Thyroid gland (tissue), 4 donors: ENCODE data around the gene SLC6A12. TPM values are rescaled to one million over a fixed set of nuclear protein-coding genes. Genes with fewer than 3 reads are reported as not detected.

Experiments
- DNase-seq, 2 donors: peaks; one replicate each; pipeline ENCODE4 v3.0.0-alpha.2; 2019
- H3K27ac ChIP-seq, 3 donors: fragments of 200-600 bp; sonication (generic); 1 replicate in 2 of 3; 2 replicates in 1 of 3; pipeline ENCODE4 v1.5.1; 2016 to 2019; ENCODE audit warnings: mild to moderate bottlenecking in 1 of 3, moderate library complexity in 1 of 3
- H3K27me3 ChIP-seq: fragments of 200-600 bp; sonication (generic); one replicate; pipeline ENCODE4 v1.5.1; 2019
- H3K36me3 ChIP-seq, 2 donors: fragments of 200-600 bp; sonication (generic); one replicate each; pipeline ENCODE4 v1.5.1; 2016 to 2019
- H3K4me1 ChIP-seq, 2 donors: fragments of 200-600 bp; sonication (generic); one replicate each; pipeline ENCODE4 v1.5.1; 2017 to 2019
- H3K4me3 ChIP-seq, 3 donors: fragments of 200-600 bp; sonication (generic); replicated peaks in 1 of 3; 1 replicate in 2 of 3; 2 replicates in 1 of 3; pipeline ENCODE4 v1.5.1; 2016; ENCODE audit warnings: mild to moderate bottlenecking in 1 of 3
- H3K9me3 ChIP-seq: fragments of 200-600 bp; sonication (generic); one replicate; pipeline ENCODE4 v1.5.1; 2017
- POLR2A ChIP-seq, 2 donors: fragments of 450-650 bp; IDR thresholded peaks; one replicate each; pipeline ENCODE4 v1.6.1; 2017; ENCODE audit warnings: antibody characterized with exemption in 2 of 2, mild to moderate bottlenecking in 2 of 2, moderate library complexity in 1 of 2
- WGBS, 2 donors: methylation state at CpG; one replicate each; pipeline ENCODE4 v1.1.5; 2017; 5-methylcytosine and 5-hydroxymethylcytosine counted together
- intact Hi-C: fragments of 100-400 bp; cut with DNase I; formaldehyde crosslinking; loops from one replicate; pipeline ENCODE4 v1.15.1; 2023
- total RNA-seq, 4 donors: library from RNA; depleted of rRNA; stranded (reverse); fragments of >200 nt; gene quantifications; one replicate each; pipeline ENCODE4 v1.2.3, GENCODE V29; 2016
- TF ChIP-seq, protein P1 (sequence below), 6 experiments: fragments of 200-600 bp in 3 of 6; fragments of 450-650 bp in 3 of 6; sonication (generic) in 3 of 6; IDR thresholded peaks; one replicate each; pipeline ENCODE4 v1.5.1; 2016 to 2019; ENCODE audit warnings: antibody characterized with exemption in 6 of 6, mild to moderate bottlenecking in 2 of 6, inconsistent platforms in 1 of 6, moderate library complexity in 1 of 6

Gene SLC6A12
- total RNA-seq, 4 donors from 2014 or later, result 9.4 to 27.7 (median 18.3) TPM

DNA sequence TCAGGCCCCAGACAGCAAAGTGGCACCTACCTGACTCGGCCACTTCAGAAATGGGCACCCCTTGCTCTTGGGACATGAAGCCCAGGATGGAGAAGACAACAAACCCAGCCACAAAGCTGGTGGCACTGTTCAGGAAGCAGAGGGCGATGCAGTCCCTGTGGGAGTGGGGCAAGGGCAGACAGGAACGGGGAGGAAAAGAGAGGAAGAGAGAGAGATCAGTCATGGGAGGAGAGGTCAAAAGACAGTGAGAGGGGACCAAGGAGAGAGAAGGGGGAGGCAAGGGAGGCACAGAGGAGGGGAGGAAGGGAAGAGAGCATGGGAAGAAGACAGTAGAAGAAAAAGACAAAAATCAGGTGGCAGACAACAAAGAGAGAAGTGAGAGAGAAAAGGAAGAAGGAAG is 16.6 kb downstream of the SLC6A12 start:
- TF ChIP-seq POLR2A (IDR thresholded peaks at IDR 0.05), result no peak
- TF ChIP-seq, protein P1, sequence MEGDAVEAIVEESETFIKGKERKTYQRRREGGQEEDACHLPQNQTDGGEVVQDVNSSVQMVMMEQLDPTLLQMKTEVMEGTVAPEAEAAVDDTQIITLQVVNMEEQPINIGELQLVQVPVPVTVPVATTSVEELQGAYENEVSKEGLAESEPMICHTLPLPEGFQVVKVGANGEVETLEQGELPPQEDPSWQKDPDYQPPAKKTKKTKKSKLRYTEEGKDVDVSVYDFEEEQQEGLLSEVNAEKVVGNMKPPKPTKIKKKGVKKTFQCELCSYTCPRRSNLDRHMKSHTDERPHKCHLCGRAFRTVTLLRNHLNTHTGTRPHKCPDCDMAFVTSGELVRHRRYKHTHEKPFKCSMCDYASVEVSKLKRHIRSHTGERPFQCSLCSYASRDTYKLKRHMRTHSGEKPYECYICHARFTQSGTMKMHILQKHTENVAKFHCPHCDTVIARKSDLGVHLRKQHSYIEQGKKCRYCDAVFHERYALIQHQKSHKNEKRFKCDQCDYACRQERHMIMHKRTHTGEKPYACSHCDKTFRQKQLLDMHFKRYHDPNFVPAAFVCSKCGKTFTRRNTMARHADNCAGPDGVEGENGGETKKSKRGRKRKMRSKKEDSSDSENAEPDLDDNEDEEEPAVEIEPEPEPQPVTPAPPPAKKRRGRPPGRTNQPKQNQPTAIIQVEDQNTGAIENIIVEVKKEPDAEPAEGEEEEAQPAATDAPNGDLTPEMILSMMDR (IDR thresholded peaks at IDR 0.05), result no peak
- peaks cover 13 to 37% of the 10 kb centered on the region in 2 donors for H3K4me1 ChIP-seq
- no peaks in the 10 kb centered on the region for H3K27me3 ChIP-seq
- intact Hi-C loops, result no loop called here
- H3K36me3 ChIP-seq, result no peaks in the 10 kb centered on the region
- no peak overlapping the region for H3K4me3 ChIP-seq
- WGBS, 2 donors, result 87 to 89% methylated on average over 3 of the region's 3 CpGs
- no peak for DNase-seq
- H3K27ac ChIP-seq, result no peak overlapping the region
- H3K9me3 ChIP-seq, result no peaks in the 10 kb centered on the region

DNA sequence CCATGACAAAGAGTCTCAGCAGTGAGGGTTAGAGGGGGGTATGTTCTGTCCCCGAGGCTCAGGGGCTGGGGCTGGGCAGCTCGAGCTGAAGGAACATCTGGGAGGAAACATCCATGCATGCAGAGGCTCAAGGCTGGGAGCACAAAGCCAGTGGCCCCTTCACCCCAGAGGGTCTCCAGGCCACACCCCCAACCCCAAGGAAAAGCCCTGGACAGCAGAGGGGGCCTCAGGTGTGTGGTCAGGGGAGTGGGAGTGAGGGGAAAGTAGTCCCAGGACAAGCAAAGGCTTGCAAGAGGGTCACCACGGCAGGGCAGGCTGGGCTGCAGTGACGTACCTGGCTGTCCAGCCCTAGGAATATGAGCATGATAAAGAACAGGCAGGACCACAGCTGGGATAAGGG is 17.5 kb downstream of the SLC6A12 start:
- Histone ChIP-seq H3K27ac (no peak overlapping the region), H3K9me3 (no peaks in the 10 kb centered on the region), H3K4me3 (no peak overlapping the region), H3K27me3 (no peaks in the 10 kb centered on the region), H3K36me3 (no peaks in the 10 kb centered on the region), H3K4me1 (peaks cover 4 to 28% of the 10 kb centered on the region in 2 donors)
- 84 to 86% methylated on average over 4 of the region's 4 CpGs for WGBS, 2 donors
- TF ChIP-seq, protein P1 (IDR thresholded peaks at IDR 0.05), result no peak
- TF ChIP-seq POLR2A (IDR thresholded peaks at IDR 0.05), result no peak
- no peak for DNase-seq
- intact Hi-C loops, result no loop called here

DNA sequence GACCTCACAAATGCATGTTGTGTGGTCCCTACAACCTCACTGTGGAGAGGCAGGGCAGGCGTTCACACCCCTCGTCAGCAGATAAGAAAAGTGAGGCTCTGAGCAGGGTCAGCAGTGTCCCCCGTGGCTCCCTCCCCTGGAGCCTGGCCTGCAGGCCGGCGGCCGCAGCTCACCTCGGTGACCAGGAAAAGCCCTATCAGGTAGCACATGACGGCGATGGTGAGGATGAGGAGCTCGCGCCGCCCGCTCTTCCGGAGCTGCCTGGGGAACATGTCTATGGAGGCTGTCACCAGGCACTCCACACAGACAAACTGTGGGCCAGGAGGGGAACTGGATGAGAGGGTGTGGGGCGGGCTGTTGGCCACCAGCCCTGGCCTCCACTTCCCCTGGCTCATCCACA is 18.0 kb downstream of the SLC6A12 start:
- no peak for TF ChIP-seq POLR2A (IDR thresholded peaks at IDR 0.05)
- TF ChIP-seq, protein P1 (IDR thresholded peaks at IDR 0.05), result no peak
- 93 to 100% methylated on average over 7 to 14 of the region's 15 CpGs for WGBS, 2 donors
- Histone ChIP-seq H3K4me3 (no peak overlapping the region), H3K27ac (no peak overlapping the region), H3K4me1 (peaks cover 0 to 27% of the 10 kb centered on the region in 2 donors), H3K36me3 (no peaks in the 10 kb centered on the region), H3K27me3 (no peaks in the 10 kb centered on the region), H3K9me3 (no peaks in the 10 kb centered on the region)
- intact Hi-C loops, result no loop called here
- no peak for DNase-seq

DNA sequence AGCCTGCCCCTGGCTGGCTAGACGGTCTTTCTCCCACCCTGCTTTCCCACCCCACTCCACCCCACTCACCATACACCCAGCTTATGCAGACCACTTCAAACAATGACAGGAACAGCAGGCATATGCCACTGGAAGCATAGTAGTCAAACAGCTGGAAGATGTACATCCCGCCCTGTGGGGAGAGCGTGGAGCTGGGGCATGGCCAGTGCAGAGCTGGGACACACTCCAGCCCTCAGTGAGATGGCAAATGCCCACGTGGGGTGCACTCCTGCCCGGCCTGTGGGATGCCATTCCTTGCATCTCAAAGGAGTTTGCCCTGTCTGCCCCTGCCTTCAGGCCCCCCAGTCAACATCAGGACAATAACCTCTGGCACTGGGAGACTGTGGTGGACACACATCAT is 18.8 kb downstream of the SLC6A12 start:
- TF ChIP-seq, protein P1 (IDR thresholded peaks at IDR 0.05), result no peak
- no peak for TF ChIP-seq POLR2A (IDR thresholded peaks at IDR 0.05)
- 75 to 83% methylated on average over 1 to 5 of the region's 5 CpGs for WGBS, 2 donors
- H3K9me3 ChIP-seq, result no peaks in the 10 kb centered on the region
- H3K36me3 ChIP-seq, result no peaks in the 10 kb centered on the region
- H3K4me3 ChIP-seq, result no peak overlapping the region
- peaks cover 0 to 27% of the 10 kb centered on the region in 2 donors for H3K4me1 ChIP-seq
- no peaks in the 10 kb centered on the region for H3K27me3 ChIP-seq
- no peak overlapping the region for H3K27ac ChIP-seq
- intact Hi-C loops, result no loop called here
- no peak for DNase-seq

DNA sequence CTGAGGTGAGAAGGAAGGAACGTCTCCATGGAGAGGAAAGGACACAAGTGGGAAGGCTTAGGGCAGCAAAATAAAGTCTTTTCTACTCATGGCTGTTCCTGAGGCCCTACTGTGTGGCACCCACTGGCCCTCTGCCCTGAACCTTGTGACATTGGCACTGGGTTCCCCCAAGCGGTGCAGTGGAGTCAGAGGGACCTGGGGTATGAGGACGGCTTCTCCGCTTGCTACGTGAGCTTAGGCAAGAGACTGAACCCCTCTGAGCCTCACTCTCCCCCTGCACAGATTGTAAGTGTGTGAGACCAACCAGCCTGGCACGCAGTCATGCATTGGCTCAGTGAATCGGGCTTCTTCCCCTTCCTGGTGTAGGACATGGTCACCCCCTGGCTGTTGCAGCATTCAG is 19.7 kb downstream of the SLC6A12 start:
- Histone ChIP-seq H3K36me3 (no peaks in the 10 kb centered on the region), H3K27me3 (no peaks in the 10 kb centered on the region), H3K27ac (no peak overlapping the region), H3K4me1 (peaks cover 4 to 30% of the 10 kb centered on the region in 2 donors), H3K9me3 (no peaks in the 10 kb centered on the region), H3K4me3 (no peak overlapping the region)
- no peak for TF ChIP-seq POLR2A (IDR thresholded peaks at IDR 0.05)
- TF ChIP-seq, protein P1 (IDR thresholded peaks at IDR 0.05), result no peak
- WGBS, 2 donors, result 79 to 88% methylated on average over 7 of the region's 7 CpGs
- intact Hi-C loops, result no loop called here
- no peak for DNase-seq
